PC-9 (cell line): Measurements from ENCODE around the gene TLR6.

Experiments
- EZH2 ChIP-seq: fragments of 200-600 bp; sonication (generic); IDR thresholded peaks from 2 replicates; pipeline ENCODE4 v1.8.0; 2017; ENCODE audit warnings: antibody characterized with exemption, low read depth
- TF ChIP-seq, protein P1 (sequence below): fragments of 200-600 bp; sonication (generic); conservative IDR thresholded peaks from 2 replicates; pipeline ENCODE4 v1.6.1; 2017; ENCODE audit warnings: mixed run types, antibody characterized with exemption, mild to moderate bottlenecking, moderate library complexity

DNA sequence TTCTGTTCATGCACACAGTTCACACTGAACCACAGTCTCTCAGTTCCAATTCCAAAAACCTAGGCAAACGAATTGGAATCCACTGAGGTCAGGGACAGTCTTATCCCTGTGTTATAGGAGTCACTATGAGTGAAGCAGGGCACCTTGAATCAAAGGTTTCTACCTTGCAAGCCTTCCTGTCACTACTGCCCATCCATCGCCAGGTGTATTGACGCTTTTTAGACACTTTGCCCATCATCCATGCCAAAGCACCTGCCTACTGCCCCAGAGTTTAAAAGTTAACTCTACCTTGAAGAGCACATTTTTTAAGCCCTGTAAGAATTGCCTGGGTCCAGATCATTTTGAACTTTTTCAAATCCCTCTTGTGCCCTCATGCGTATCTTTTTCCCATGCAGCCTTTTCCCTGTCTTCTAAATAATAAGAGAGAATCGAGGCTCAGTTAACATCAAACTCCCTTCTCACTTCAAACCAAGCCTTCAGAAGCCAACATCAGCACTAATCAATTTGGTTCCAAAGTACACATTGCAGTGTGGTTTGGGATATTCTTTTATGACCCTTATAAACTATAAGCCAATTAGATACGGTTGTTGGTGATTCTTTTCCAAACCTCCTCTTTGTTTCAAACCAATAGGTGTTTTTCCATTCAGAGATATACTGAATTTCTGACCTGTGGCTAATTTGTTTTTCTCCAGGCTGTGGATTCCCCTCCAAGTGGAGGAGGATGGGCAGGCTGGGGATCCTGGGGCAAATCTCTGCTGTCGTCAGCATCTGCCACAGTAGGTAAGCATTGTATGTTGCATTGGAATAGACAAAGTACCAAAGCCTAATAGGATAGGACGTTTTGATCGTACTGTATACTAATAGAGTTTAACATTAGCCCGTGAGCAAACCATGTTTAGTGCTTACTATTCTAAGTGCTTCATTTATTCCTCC lies 34.7 kb upstream of the TLR6 start:
- TF ChIP-seq, protein P1, sequence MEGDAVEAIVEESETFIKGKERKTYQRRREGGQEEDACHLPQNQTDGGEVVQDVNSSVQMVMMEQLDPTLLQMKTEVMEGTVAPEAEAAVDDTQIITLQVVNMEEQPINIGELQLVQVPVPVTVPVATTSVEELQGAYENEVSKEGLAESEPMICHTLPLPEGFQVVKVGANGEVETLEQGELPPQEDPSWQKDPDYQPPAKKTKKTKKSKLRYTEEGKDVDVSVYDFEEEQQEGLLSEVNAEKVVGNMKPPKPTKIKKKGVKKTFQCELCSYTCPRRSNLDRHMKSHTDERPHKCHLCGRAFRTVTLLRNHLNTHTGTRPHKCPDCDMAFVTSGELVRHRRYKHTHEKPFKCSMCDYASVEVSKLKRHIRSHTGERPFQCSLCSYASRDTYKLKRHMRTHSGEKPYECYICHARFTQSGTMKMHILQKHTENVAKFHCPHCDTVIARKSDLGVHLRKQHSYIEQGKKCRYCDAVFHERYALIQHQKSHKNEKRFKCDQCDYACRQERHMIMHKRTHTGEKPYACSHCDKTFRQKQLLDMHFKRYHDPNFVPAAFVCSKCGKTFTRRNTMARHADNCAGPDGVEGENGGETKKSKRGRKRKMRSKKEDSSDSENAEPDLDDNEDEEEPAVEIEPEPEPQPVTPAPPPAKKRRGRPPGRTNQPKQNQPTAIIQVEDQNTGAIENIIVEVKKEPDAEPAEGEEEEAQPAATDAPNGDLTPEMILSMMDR = no peak
- TF ChIP-seq EZH2 = no peak
